AG10803 (cell line): ENCODE data around the gene IL1RAPL2.

Experiments
- DNase-seq: peaks from one replicate; pipeline ENCODE4 v3.0.0; 2010; ENCODE audit warnings: low read depth
- H3K4me3 ChIP-seq: 2 replicates; pipeline ENCODE4 v1.5.1; 2011; ENCODE audit warnings: mild to moderate bottlenecking, low read length, control low read depth
- CTCF ChIP-seq: conservative IDR thresholded peaks from 2 replicates; pipeline ENCODE4 v1.5.1; 2011; ENCODE audit warnings: mild to moderate bottlenecking, low read length, control low read depth, inconsistent platforms

IL1RAPL2 gene

DNA sequence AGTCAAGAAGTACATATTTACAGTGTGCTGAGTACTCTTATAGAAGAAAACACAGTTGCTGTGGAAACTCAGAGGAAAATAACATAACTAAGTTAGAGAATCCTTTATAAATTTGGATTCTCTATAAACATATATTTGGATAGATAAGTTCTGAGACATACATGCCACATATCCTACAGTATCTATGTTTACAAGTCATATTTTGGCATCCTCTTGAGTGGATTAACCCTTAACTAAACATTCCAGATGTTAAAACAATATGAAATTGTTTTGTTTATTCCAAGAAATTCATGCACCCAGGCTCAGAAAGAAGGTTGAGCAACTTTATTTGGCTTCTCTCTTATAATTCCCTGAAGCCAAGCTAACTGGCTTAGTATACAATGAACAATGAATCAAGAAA, 387.3 kb downstream of the IL1RAPL2 start:
- no peak for DNase-seq
- H3K4me3 ChIP-seq, result no peak overlapping the region
- no peak for TF ChIP-seq CTCF

GRCh38 chrX:104961926-104962325, 395.9 kb downstream of the IL1RAPL2 start:
- no peak overlapping the region for H3K4me3 ChIP-seq
- TF ChIP-seq CTCF, result no peak
- DNase-seq, result no peak

DNA sequence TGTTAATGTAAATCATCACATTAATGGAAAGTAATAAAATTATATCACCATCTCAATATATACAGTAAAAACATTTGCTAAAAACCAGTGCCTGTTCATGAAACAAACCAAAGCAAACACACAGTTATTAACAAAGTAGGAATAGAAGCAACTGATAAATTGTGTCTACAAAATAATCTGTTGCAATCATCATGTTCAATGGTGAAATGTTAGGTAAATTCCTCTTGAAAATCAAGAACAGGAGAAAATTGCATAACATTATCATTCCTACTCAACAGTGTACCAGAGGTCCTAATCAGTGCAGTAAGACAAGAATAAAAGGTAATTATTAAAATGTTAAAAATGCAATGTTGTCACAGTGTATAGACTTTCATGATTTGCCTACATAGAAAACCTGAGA, 402.2 kb downstream of the IL1RAPL2 start:
- no peak overlapping the region for H3K4me3 ChIP-seq
- no peak for DNase-seq
- no peak for TF ChIP-seq CTCF

DNA sequence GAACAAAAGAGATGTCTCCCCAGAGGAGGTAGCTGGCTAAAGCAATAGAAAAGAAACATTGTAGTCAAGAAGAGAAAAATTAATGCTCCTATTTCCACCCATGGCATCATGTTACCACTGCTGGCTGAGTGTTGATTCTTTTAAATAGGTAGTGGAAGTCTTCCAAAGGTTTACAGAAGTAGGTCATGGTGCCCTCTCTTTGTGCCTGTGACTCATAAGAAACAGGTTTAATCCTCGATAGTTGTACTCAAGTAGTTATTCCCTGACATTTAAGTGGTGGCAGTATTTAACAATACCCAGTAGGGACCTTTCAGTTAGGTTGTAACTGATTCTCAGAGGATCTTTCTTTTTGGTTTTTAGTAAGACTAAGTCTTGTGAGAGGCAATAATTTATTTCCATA, 406.7 kb downstream of the IL1RAPL2 start:
- TF ChIP-seq CTCF, result no peak
- no peak overlapping the region for H3K4me3 ChIP-seq
- no peak for DNase-seq

DNA sequence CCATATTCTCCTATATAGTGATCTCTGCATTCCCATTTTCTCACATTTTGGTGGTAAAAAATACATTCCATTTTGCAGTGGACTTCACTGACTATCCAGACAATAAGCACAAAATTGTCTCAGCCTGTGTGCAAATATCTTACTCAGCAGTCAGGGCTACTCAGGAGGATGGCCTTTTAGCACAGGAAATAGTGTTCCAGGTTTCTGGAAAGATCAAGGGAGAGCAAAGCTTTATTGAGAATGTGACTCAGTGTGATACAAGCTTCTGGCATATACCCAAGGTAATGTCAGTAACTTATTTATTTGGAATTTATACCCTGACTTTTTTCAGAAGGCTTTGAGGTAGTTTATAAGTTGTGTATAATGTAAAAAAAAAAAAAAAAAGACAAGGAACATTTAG, 421.1 kb downstream of the IL1RAPL2 start:
- no peak for TF ChIP-seq CTCF
- DNase-seq, result no peak
- H3K4me3 ChIP-seq, result no peak overlapping the region

- TF ChIP-seq CTCF, result no peak
- H3K4me3 ChIP-seq, result no peak overlapping the region
- DNase-seq, result no peak
These were observed 422.0 kb downstream of the IL1RAPL2 start for GRCh38 chrX:104988038-104988437.

DNA sequence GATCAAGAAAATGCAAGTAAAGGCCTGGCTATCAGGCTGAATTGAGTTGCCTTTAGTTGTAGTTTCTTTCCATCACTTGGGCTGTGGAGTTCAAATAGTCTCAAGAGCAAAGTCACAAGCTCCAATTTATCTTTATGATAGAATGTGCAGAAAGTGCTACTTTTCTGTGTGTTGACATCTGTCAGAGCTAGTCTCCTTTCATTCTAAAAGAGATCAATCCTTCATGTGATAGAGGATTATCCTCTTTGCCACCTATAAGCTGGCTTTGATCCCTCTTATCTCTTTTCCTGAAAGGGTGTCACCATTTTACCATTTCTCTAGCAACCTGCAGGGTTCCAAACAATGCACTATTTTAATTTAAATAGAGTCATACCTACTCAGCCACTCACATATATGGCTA, 429.5 kb downstream of the IL1RAPL2 start:
- no peak for TF ChIP-seq CTCF
- no peak overlapping the region for H3K4me3 ChIP-seq
- no peak for DNase-seq
